Osteoblast (primary cell): ENCODE results near the gene SREK1IP1. TPM values are rescaled to one million over a fixed set of nuclear protein-coding genes. Genes with fewer than 3 reads are reported as not detected.
A peak's percentile ranks its signal among the peaks of the same experiment; 100 is the strongest.

Experiments
- DNase-seq: peaks from one replicate; pipeline ENCODE4 v3.0.0; 2011; ENCODE audit warnings: low spot score, mixed read lengths; ENCODE audit not compliant: insufficient read length; ENCODE audit errors: missing footprints
- H2AFZ ChIP-seq: 2 replicates; pipeline ENCODE4 v1.6.0; 2011; ENCODE audit warnings: mild to moderate bottlenecking, low read length
- H3K27ac ChIP-seq: 2 replicates; pipeline ENCODE4 v1.5.1; 2011; ENCODE audit warnings: mild to moderate bottlenecking, low read depth, low read length, moderate library complexity
- H3K27me3 ChIP-seq: 2 replicates; pipeline ENCODE4 v1.6.0; 2012; ENCODE audit warnings: mild to moderate bottlenecking, control low read depth, inconsistent platforms, low read length, moderate library complexity; ENCODE audit not compliant: insufficient read depth
- H3K36me3 ChIP-seq: 2 replicates; pipeline ENCODE4 v1.5.1; 2011; ENCODE audit warnings: mild to moderate bottlenecking, low read length, control low read depth, moderate library complexity; ENCODE audit not compliant: insufficient read depth
- H3K4me1 ChIP-seq: 2 replicates; pipeline ENCODE4 v1.5.1; 2011; ENCODE audit warnings: mild to moderate bottlenecking, low read length, control low read depth, moderate library complexity; ENCODE audit not compliant: insufficient read depth
- H3K4me2 ChIP-seq: 2 replicates; pipeline ENCODE4 v1.6.0; 2011; ENCODE audit warnings: mild to moderate bottlenecking, low read length; ENCODE audit not compliant: insufficient read depth
- H3K4me3 ChIP-seq: fragments of 200-600 bp; sonication (generic); 3 replicates; pipeline ENCODE4 v1.5.1; 2012; ENCODE audit warnings: mild to moderate bottlenecking, low read length, inconsistent platforms; ENCODE audit not compliant: insufficient read depth
- H3K79me2 ChIP-seq: 2 replicates; pipeline ENCODE4 v1.6.0; 2012; ENCODE audit warnings: mild to moderate bottlenecking, low read length, control low read depth, inconsistent platforms; ENCODE audit not compliant: insufficient read depth
- H3K9me3 ChIP-seq: 2 replicates; pipeline ENCODE4 v1.5.1; 2011; ENCODE audit warnings: low read depth, low read length, control low read depth
- H4K20me1 ChIP-seq: 2 replicates; pipeline ENCODE4 v1.6.0; 2012; ENCODE audit warnings: mild to moderate bottlenecking, low read length, control low read depth; ENCODE audit not compliant: insufficient read depth
- CTCF ChIP-seq: IDR thresholded peaks from 2 replicates; pipeline ENCODE4 v1.5.1; 2011; ENCODE audit warnings: mild to moderate bottlenecking, low read depth, low read length, moderate library complexity; ENCODE audit errors: extremely low read depth
- total RNA-seq: library from RNA; depleted of rRNA; stranded (reverse); fragments of >200 nt; gene quantifications from 2 replicates; pipeline ENCODE4 v1.2.3, GENCODE V29; 2012

Gene SREK1IP1
- total RNA-seq, 1 donor, result 9.4 TPM

GRCh38 chr5:64680289-64680688, 88.2 kb downstream of the SREK1IP1 start:
- H3K79me2 ChIP-seq, result no peaks in the 10 kb centered on the region
- H3K27ac ChIP-seq, result no peak overlapping the region
- no peak overlapping the region for H2AFZ ChIP-seq
- H3K4me3 ChIP-seq, result no peak overlapping the region
- H3K36me3 ChIP-seq, result no peaks in the 10 kb centered on the region
- H3K27me3 ChIP-seq, result peaks cover 14% of the 10 kb centered on the region
- H4K20me1 ChIP-seq, result no peaks in the 10 kb centered on the region
- peak; percentile 36 for TF ChIP-seq CTCF
- H3K4me2 ChIP-seq, result no peak overlapping the region
- no peaks in the 10 kb centered on the region for H3K9me3 ChIP-seq
- no peaks in the 10 kb centered on the region for H3K4me1 ChIP-seq
- no peak for DNase-seq

- Histone ChIP-seq H3K4me3 (no peak overlapping the region), H4K20me1 (no peaks in the 10 kb centered on the region), H3K79me2 (no peaks in the 10 kb centered on the region), H3K4me1 (no peaks in the 10 kb centered on the region), H3K4me2 (no peak overlapping the region), H3K27me3 (peaks cover 7% of the 10 kb centered on the region), H3K9me3 (no peaks in the 10 kb centered on the region), H2AFZ (no peak overlapping the region), H3K27ac (no peak overlapping the region), H3K36me3 (no peaks in the 10 kb centered on the region)
- no peak for TF ChIP-seq CTCF
- DNase-seq, result no peak
Measured at GRCh38 chr5:64678374-64678773, 90.1 kb downstream of the SREK1IP1 start.

- Histone ChIP-seq H4K20me1 (no peaks in the 10 kb centered on the region), H2AFZ (no peak overlapping the region), H3K4me2 (no peak overlapping the region), H3K4me3 (no peak overlapping the region), H3K36me3 (no peaks in the 10 kb centered on the region), H3K27me3 (peaks cover 2% of the 10 kb centered on the region), H3K79me2 (no peaks in the 10 kb centered on the region), H3K27ac (no peak overlapping the region), H3K4me1 (peaks cover under 1% of the 10 kb centered on the region), H3K9me3 (no peaks in the 10 kb centered on the region)
- no peak for TF ChIP-seq CTCF
- DNase-seq, result no peak
Measured at GRCh38 chr5:64671678-64672077, 96.8 kb downstream of the SREK1IP1 start.

- Histone ChIP-seq H3K9me3 (no peaks in the 10 kb centered on the region), H3K27ac (no peak overlapping the region), H3K79me2 (no peaks in the 10 kb centered on the region), H3K36me3 (no peaks in the 10 kb centered on the region), H3K4me2 (no peak overlapping the region), H3K4me3 (no peak overlapping the region), H3K4me1 (peaks cover 5% of the 10 kb centered on the region), H3K27me3 (peaks cover 2% of the 10 kb centered on the region), H2AFZ (no peak overlapping the region), H4K20me1 (no peaks in the 10 kb centered on the region)
- DNase-seq, result no peak
- no peak for TF ChIP-seq CTCF
Measured at GRCh38 chr5:64670277-64670676, 98.2 kb downstream of the SREK1IP1 start.

Other genes with a start within 250 kb of the SREK1IP1 start
- gene SHISAL2B, start 78.2 kb downstream of the SREK1IP1 start, total RNA-seq, result not detected in 2 replicates
- 12.4 and 13.4 TPM in 2 replicates for gene CWC27, start 239 bp upstream of the SREK1IP1 start, total RNA-seq